GM12878 (cell line): ENCODE data around the gene SLC3A2. TPM values are rescaled to one million over a fixed set of nuclear protein-coding genes. Genes with fewer than 3 reads are reported as not detected.

Experiments used
- ATAC-seq: fragments of 200-7000 bp; cut with Tn5 transposase; 3 replicates; pipeline ENCODE4 v1.9.1; 2020; ENCODE audit warnings: mild to moderate bottlenecking, moderate library complexity
- BruUV-seq: library from RNA; stranded (reverse); fragments of 400-500 nt; replicated peaks from 2 replicates; lab custom pipeline; 2021; lab: Mats Ljungman, UMichigan
- CTCF ChIA-PET: fragments of 300-600 bp; sonication (Branson Sonifier 250); formaldehyde crosslinking; extraction: SDS; loops from one replicate; lab custom pipeline; 2021; ENCODE audit warnings: inconsistent platforms; lab: Yijun Ruan, JAX
- POLR2A ChIA-PET: fragments of 350-600 bp; formaldehyde crosslinking; extraction: SDS; loops from one replicate; lab custom pipeline; 2021; ENCODE audit warnings: inconsistent platforms; lab: Charles Lee
- RAD21 ChIA-PET: fragments of 300-600 bp; sonication (Branson Sonifier 250); formaldehyde crosslinking; loops from one replicate; lab custom pipeline; 2023; ENCODE audit warnings: antibody characterized with exemption; ENCODE audit not compliant: unreplicated experiment; lab: Charles Lee
- SMC1A ChIA-PET: fragments of 300-600 bp; sonication (Branson Sonifier 250); formaldehyde crosslinking; loops from one replicate; lab custom pipeline; 2023; ENCODE audit not compliant: unreplicated experiment, uncharacterized antibody; lab: Charles Lee
- DNase-seq: peaks from one replicate; pipeline ENCODE4 v3.0.0-alpha.2; 2011; ENCODE audit warnings: low read depth, low spot score
- FAIRE-seq: peaks from 3 replicates; lab custom pipeline; 2011; peaks lifted over from hg19 to GRCh38; lab: Jason Lieb, UNC
- H2AFZ ChIP-seq: 2 replicates; pipeline ENCODE4 v1.6.0; 2011; ENCODE audit warnings: low read depth, low read length, control low read depth; ENCODE audit not compliant: control insufficient read depth
- H3K27ac ChIP-seq: 2 replicates; pipeline ENCODE4 v1.5.1; 2011; ENCODE audit warnings: control low read depth; ENCODE audit not compliant: control insufficient read depth, insufficient read depth
- H3K27me3 ChIP-seq, 2 experiments: replicated peaks in 1 of 2; 2 replicates each; pipeline versions ENCODE4 v1.6.0 to v1.6.1; 2011; ENCODE audit warnings: low read length in 1 of 2; ENCODE audit not compliant: control insufficient read depth in 2 of 2, insufficient read depth in 2 of 2
- H3K36me3 ChIP-seq, 2 experiments: 2 replicates each; pipeline ENCODE4 v1.5.1; 2011; ENCODE audit warnings: low read length in 1 of 2; ENCODE audit not compliant: control insufficient read depth in 2 of 2, insufficient read depth in 2 of 2
- H3K4me1 ChIP-seq: 2 replicates; pipeline ENCODE4 v1.6.1; 2011; ENCODE audit warnings: mild to moderate bottlenecking, low read length, moderate library complexity, mixed read lengths; ENCODE audit not compliant: control insufficient read depth, insufficient read depth
- H3K4me2 ChIP-seq: 2 replicates; pipeline ENCODE4 v1.6.0; 2011; ENCODE audit warnings: control low read depth; ENCODE audit not compliant: control insufficient read depth, insufficient read depth
- H3K4me3 ChIP-seq: fragments of 200-600 bp; sonication (generic); 2 replicates; pipeline ENCODE4 v1.5.1; 2016
- H3K79me2 ChIP-seq: 2 replicates; pipeline ENCODE4 v1.6.0; 2011; ENCODE audit warnings: low read length; ENCODE audit not compliant: control insufficient read depth, insufficient read depth
- H3K9ac ChIP-seq: 2 replicates; pipeline ENCODE4 v1.8.0; 2011; ENCODE audit warnings: low read length, control low read depth, mixed read lengths; ENCODE audit not compliant: control insufficient read depth, insufficient read depth
- H3K9me3 ChIP-seq: replicated peaks from 3 replicates; pipeline ENCODE4 v1.5.1; 2011; ENCODE audit warnings: mild to moderate bottlenecking, low read length; ENCODE audit not compliant: control insufficient read depth, insufficient read depth
- H4K20me1 ChIP-seq: 2 replicates; pipeline ENCODE4 v1.6.0; 2011; ENCODE audit not compliant: control insufficient read depth, insufficient read depth
- CHD2 ChIP-seq: IDR thresholded peaks from 2 replicates; pipeline ENCODE4 v1.6.1; 2011; ENCODE audit warnings: low read depth, low read length, improper control_type of control experiment, borderline replicate concordance
- CHD4 ChIP-seq: fragments of 200-600 bp; sonication (generic); IDR thresholded peaks from 2 replicates; pipeline ENCODE4 v1.6.1; 2016; ENCODE audit warnings: mild to moderate bottlenecking
- IKZF2 ChIP-seq, 2 experiments: fragments of 450-650 bp; IDR thresholded peaks; 2 replicates each; pipeline ENCODE4 v1.6.1; 2017; ENCODE audit warnings: mild to moderate bottlenecking in 2 of 2, moderate library complexity in 2 of 2
- KDM1A ChIP-seq: fragments of 200-600 bp; sonication (generic); IDR thresholded peaks from 2 replicates; pipeline ENCODE4 v1.6.1; 2016; ENCODE audit warnings: borderline replicate concordance
- MYB ChIP-seq: fragments of 150-350 bp; IDR thresholded peaks from 2 replicates; pipeline ENCODE4 v1.6.1; 2014; ENCODE audit warnings: mild to moderate bottlenecking, low read depth, low read length, borderline replicate concordance
- NFXL1 ChIP-seq: fragments of 450-650 bp; IDR thresholded peaks from 2 replicates; pipeline ENCODE4 v1.6.1; 2017; ENCODE audit warnings: antibody characterized with exemption, mild to moderate bottlenecking, borderline replicate concordance
- NR2F1 ChIP-seq: fragments of 450-650 bp; conservative IDR thresholded peaks from 2 replicates; pipeline ENCODE4 v1.6.1; 2017; ENCODE audit warnings: mild to moderate bottlenecking
- PML ChIP-seq: IDR thresholded peaks from 2 replicates; pipeline ENCODE4 v1.6.1; 2012; ENCODE audit warnings: low read length, inconsistent platforms
- RBBP5 ChIP-seq: fragments of 200-600 bp; sonication (generic); conservative IDR thresholded peaks from 2 replicates; pipeline ENCODE4 v1.6.1; 2016
- RELA ChIP-seq: fragments of 450-650 bp; IDR thresholded peaks from 2 replicates; pipeline ENCODE4 v1.8.0; 2014; ENCODE audit warnings: borderline replicate concordance; ENCODE audit not compliant: partially characterized antibody
- SIN3A ChIP-seq: IDR thresholded peaks from 2 replicates; pipeline ENCODE4 v1.6.1; 2012; ENCODE audit warnings: low read depth, low read length, improper control_type of control experiment
- SMAD5 ChIP-seq: IDR thresholded peaks from 2 replicates; pipeline ENCODE4 v1.6.1; 2016; ENCODE audit warnings: antibody characterized with exemption, low read depth
- SREBF1 ChIP-seq: IDR thresholded peaks from 2 replicates; pipeline ENCODE4 v1.6.1; 2012; ENCODE audit warnings: mild to moderate bottlenecking, low read length
- STAT3 ChIP-seq: IDR thresholded peaks from 2 replicates; pipeline ENCODE4 v1.6.1; 2011; ENCODE audit warnings: low read depth, low read length, improper control_type of control experiment
- WGBS: methylation state at CpG from one replicate; pipeline ENCODE4 v1.1.6; 2016; ENCODE audit warnings: low lambda C conversion rate; ENCODE audit not compliant: insufficient replicate concordance, insufficient coverage; ENCODE audit errors: missing lambda C conversion rate; 5-methylcytosine and 5-hydroxymethylcytosine counted together
- in situ Hi-C: fragments of 300-500 bp; cut with MboI; formaldehyde crosslinking; loops from 9 replicates; pipeline ENCODE4 v1.14.3; 2018; ENCODE audit warnings: mixed read lengths
- intact Hi-C: fragments of 100-400 bp; cut with micrococcal nuclease; formaldehyde crosslinking; loops from one replicate; pipeline ENCODE4 v1.14.2; 2022; ENCODE audit not compliant: unreplicated experiment
- polyA plus RNA-seq, 11 experiments: library from polyadenylated mRNA; depleted of rRNA in 4 of 11; unstranded in 6 of 11; stranded (reverse) in 5 of 11; fragments of >200 nt; fragmentation: Nextera tagmentation in 4 of 11; fragmentation: Illumina TruSeq in 1 of 11; extraction: Ambion mirVana in 4 of 11; extraction: Trizol in 1 of 11; gene quantifications; 1 replicate in 1 of 11; 2 replicates in 10 of 11; pipeline versions ENCODE4 v1.2.1 to v1.2.3, GENCODE V29; 2011 to 2016; ENCODE audit warnings: inconsistent platforms in 2 of 11, missing spikeins in 2 of 11, low read depth in 1 of 11
- total RNA-seq, 4 experiments: library from RNA; depleted of rRNA in 3 of 4; stranded (reverse); fragments of >200 nt in 3 of 4; fragmentation: Illumina TruSeq in 1 of 4; extraction: Trizol in 1 of 4; gene quantifications; 2 replicates each; pipeline versions ENCODE4 v1.2.1 to v1.2.3, GENCODE V29; 2013 to 2021
- TF ChIP-seq, protein P1 (sequence below): fragments of 450-650 bp; IDR thresholded peaks from 2 replicates; pipeline ENCODE4 v1.6.1; 2016; ENCODE audit warnings: mild to moderate bottlenecking, moderate library complexity, borderline replicate concordance
- TF ChIP-seq, protein P2 (sequence below): fragments of 450-650 bp; IDR thresholded peaks from 2 replicates; pipeline ENCODE4 v1.6.1; 2018; ENCODE audit warnings: mild to moderate bottlenecking, low read depth, moderate library complexity; ENCODE audit not compliant: partially characterized antibody
- TF ChIP-seq, protein P3 (sequence below): fragments of 450-650 bp; IDR thresholded peaks from 2 replicates; pipeline ENCODE4 v1.6.1; 2016; ENCODE audit warnings: mild to moderate bottlenecking

SLC3A2 gene
- total and polyA plus RNA-seq, 10 of the 15 experiments (the other 5 are each of a cell fraction or from before 2014, with no cell fraction given) = 6.9 to 158 (median 106) TPM

DNA sequence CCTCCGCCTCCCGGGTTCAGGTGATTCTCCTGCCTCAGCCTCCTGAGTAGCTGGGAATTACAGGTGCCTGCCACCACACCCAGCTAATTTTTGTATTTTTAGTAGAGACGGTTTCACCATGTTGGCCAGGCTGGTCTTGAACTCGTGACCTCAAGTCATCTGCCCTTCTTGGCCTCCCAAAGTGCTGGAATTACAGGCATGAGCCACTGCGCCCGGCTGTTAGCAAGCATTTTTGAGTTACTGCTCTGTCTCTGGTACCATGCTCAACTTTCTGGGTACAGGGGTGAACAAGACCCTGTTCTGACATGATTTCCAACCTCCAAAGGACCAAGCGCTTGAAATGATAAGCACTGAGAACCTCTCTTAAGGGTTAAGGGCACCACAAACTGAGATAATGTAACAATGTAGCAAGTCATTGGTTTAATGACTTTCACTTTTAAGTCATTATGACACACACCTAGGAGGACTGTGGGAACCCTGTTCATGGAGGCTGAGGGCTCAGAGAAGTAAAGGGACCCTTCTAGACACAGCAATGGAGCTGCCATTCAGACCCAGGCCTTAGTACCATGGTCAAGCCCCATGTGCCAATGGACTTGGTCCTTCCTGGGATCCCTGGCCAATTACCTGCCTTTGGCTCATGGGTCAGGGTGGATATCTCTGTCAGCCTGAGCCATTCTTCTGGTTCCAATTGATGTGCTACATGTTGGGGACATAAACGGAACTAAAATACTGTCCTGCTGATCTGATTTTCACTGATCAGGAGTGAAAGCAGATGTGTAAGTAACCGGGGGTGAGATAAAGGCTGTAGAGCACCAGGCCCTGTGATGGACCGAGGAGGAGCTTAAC is 11.6 kb downstream of the SLC3A2 start:
- ChIA-PET POLR2A (no interaction called here), SMC1A (no interaction called here), RAD21 (no interaction called here), CTCF (interaction anchor here (1.0 kb wide), 1 partner anchor 14 kb away, joined by 8 read pairs; no protein-coding TSS in a partner anchor)
- Histone ChIP-seq H4K20me1 (no peaks in the 10 kb centered on the region), H3K4me3 (no peak overlapping the region), H3K9me3 (no peaks in the 10 kb centered on the region), H3K36me3 (peaks cover 9 to 13% of the 10 kb centered on the region in 2 experiments), H3K4me1 (no peaks in the 10 kb centered on the region), H2AFZ (no peak overlapping the region), H3K27ac (no peak overlapping the region), H3K27me3 (no peaks in the 10 kb centered on the region), H3K9ac (no peak overlapping the region), H3K4me2 (no peak overlapping the region), H3K79me2 (no peaks in the 10 kb centered on the region)
- no TSS peak for BruUV-seq
- intact Hi-C loops (no loop called here), in situ Hi-C loops (no loop called here)
- FAIRE-seq (no peak), ATAC-seq (peak; percentile 56), DNase-seq (no peak)
- 75% methylated on average over 10 of the region's 10 CpGs for WGBS
- TF ChIP-seq IKZF2 (IDR thresholded peaks at IDR 0.05) = no peak
- no peak for TF ChIP-seq NFXL1
- TF ChIP-seq SREBF1 = no peak
- TF ChIP-seq CHD4 = no peak
- TF ChIP-seq, protein P1, sequence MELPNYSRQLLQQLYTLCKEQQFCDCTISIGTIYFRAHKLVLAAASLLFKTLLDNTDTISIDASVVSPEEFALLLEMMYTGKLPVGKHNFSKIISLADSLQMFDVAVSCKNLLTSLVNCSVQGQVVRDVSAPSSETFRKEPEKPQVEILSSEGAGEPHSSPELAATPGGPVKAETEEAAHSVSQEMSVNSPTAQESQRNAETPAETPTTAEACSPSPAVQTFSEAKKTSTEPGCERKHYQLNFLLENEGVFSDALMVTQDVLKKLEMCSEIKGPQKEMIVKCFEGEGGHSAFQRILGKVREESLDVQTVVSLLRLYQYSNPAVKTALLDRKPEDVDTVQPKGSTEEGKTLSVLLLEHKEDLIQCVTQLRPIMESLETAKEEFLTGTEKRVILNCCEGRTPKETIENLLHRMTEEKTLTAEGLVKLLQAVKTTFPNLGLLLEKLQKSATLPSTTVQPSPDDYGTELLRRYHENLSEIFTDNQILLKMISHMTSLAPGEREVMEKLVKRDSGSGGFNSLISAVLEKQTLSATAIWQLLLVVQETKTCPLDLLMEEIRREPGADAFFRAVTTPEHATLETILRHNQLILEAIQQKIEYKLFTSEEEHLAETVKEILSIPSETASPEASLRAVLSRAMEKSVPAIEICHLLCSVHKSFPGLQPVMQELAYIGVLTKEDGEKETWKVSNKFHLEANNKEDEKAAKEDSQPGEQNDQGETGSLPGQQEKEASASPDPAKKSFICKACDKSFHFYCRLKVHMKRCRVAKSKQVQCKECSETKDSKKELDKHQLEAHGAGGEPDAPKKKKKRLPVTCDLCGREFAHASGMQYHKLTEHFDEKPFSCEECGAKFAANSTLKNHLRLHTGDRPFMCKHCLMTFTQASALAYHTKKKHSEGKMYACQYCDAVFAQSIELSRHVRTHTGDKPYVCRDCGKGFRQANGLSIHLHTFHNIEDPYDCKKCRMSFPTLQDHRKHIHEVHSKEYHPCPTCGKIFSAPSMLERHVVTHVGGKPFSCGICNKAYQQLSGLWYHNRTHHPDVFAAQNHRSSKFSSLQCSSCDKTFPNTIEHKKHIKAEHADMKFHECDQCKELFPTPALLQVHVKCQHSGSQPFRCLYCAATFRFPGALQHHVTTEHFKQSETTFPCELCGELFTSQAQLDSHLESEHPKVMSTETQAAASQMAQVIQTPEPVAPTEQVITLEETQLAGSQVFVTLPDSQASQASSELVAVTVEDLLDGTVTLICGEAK = no peak
- TF ChIP-seq CHD2 = no peak
- TF ChIP-seq STAT3 = no peak
- no peak for TF ChIP-seq KDM1A
- no peak for TF ChIP-seq PML
- no peak for TF ChIP-seq NR2F1
- TF ChIP-seq MYB = no peak
- no peak for TF ChIP-seq SIN3A
- TF ChIP-seq, protein P2, sequence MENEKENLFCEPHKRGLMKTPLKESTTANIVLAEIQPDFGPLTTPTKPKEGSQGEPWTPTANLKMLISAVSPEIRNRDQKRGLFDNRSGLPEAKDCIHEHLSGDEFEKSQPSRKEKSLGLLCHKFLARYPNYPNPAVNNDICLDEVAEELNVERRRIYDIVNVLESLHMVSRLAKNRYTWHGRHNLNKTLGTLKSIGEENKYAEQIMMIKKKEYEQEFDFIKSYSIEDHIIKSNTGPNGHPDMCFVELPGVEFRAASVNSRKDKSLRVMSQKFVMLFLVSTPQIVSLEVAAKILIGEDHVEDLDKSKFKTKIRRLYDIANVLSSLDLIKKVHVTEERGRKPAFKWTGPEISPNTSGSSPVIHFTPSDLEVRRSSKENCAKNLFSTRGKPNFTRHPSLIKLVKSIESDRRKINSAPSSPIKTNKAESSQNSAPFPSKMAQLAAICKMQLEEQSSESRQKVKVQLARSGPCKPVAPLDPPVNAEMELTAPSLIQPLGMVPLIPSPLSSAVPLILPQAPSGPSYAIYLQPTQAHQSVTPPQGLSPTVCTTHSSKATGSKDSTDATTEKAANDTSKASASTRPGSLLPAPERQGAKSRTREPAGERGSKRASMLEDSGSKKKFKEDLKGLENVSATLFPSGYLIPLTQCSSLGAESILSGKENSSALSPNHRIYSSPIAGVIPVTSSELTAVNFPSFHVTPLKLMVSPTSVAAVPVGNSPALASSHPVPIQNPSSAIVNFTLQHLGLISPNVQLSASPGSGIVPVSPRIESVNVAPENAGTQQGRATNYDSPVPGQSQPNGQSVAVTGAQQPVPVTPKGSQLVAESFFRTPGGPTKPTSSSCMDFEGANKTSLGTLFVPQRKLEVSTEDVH = no peak
- TF ChIP-seq, protein P3, sequence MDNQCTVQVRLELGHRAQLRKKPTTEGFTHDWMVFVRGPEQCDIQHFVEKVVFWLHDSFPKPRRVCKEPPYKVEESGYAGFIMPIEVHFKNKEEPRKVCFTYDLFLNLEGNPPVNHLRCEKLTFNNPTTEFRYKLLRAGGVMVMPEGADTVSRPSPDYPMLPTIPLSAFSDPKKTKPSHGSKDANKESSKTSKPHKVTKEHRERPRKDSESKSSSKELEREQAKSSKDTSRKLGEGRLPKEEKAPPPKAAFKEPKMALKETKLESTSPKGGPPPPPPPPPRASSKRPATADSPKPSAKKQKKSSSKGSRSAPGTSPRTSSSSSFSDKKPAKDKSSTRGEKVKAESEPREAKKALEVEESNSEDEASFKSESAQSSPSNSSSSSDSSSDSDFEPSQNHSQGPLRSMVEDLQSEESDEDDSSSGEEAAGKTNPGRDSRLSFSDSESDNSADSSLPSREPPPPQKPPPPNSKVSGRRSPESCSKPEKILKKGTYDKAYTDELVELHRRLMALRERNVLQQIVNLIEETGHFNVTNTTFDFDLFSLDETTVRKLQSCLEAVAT = no peak
- TF ChIP-seq RELA = no peak
- no peak for TF ChIP-seq RBBP5
- no peak for TF ChIP-seq SMAD5
